Measurements from ENCODE around the gene SLC9C1. TPM values are rescaled to one million over a fixed set of nuclear protein-coding genes. Genes with fewer than 3 reads are reported as not detected.
A peak's percentile ranks its signal among the peaks of the same experiment; 100 is the strongest.

The SLC9C1 gene
- total RNA-seq: under 0.01 TPM

- DNase-seq: peak; percentile 35
These were observed at the start of gene SLC9C1 for GRCh38 chr3:112293368-112294321. SLC9C1 (minus strand) TSS chr3:112294216; CDS start chr3:112286791, 7,425 bp downstream.

GRCh38 chr3:112341386-112341785, 47.4 kb upstream of the SLC9C1 start:
- DNase-seq: no peak

- DNase-seq: no peak
These were observed 45.6 kb upstream of the SLC9C1 start for GRCh38 chr3:112339609-112340008.

- no peak for DNase-seq
These were observed 45.1 kb upstream of the SLC9C1 start for GRCh38 chr3:112339134-112339533.

- DNase-seq: no peak
These were observed 44.7 kb upstream of the SLC9C1 start for GRCh38 chr3:112338727-112339056.

- no peak for DNase-seq
These were observed 44.2 kb upstream of the SLC9C1 start for GRCh38 chr3:112338021-112338726.

GRCh38 chr3:112335434-112335781, 41.4 kb upstream of the SLC9C1 start:
- no peak for DNase-seq

- DNase-seq: no peak
These were observed 40.8 kb upstream of the SLC9C1 start for GRCh38 chr3:112334691-112335433.

GRCh38 chr3:112333381-112334317, 39.6 kb upstream of the SLC9C1 start:
- peak; percentile 48 for DNase-seq

GRCh38 chr3:112333002-112333380, 39.0 kb upstream of the SLC9C1 start, which contains the start of gene CD200:
CD200 (plus strand) TSS chr3:112333156; CDS start chr3:112333213, 57 bp downstream.
- peak; percentile 69 for DNase-seq

- DNase-seq: no peak
These were observed 37.8 kb upstream of the SLC9C1 start for GRCh38 chr3:112331851-112332250.

GRCh38 chr3:112327371-112327951, 33.4 kb upstream of the SLC9C1 start:
- no peak for DNase-seq

- DNase-seq: no peak
These were observed 28.0 kb upstream of the SLC9C1 start for GRCh38 chr3:112321867-112322652.

- DNase-seq: no peak
These were observed 26.7 kb upstream of the SLC9C1 start for GRCh38 chr3:112320691-112321090.

GRCh38 chr3:112319516-112320276, 25.7 kb upstream of the SLC9C1 start:
- no peak for DNase-seq

- no peak for DNase-seq
These were observed 21.8 kb upstream of the SLC9C1 start for GRCh38 chr3:112315791-112316190.

- DNase-seq: no peak
These were observed 20.6 kb upstream of the SLC9C1 start for GRCh38 chr3:112314649-112315048.

GRCh38 chr3:112308151-112308911, 14.3 kb upstream of the SLC9C1 start:
- no peak for DNase-seq

GRCh38 chr3:112307557-112307956, 13.5 kb upstream of the SLC9C1 start:
- no peak for DNase-seq
